Measurements from ENCODE around the gene LRP8.
"Not testable (repeated sequence)": the region's sequence is repeated elsewhere in the genome, so short reads cannot be mapped to it uniquely, and the experiment has no call there.

LRP8 gene

DNA sequence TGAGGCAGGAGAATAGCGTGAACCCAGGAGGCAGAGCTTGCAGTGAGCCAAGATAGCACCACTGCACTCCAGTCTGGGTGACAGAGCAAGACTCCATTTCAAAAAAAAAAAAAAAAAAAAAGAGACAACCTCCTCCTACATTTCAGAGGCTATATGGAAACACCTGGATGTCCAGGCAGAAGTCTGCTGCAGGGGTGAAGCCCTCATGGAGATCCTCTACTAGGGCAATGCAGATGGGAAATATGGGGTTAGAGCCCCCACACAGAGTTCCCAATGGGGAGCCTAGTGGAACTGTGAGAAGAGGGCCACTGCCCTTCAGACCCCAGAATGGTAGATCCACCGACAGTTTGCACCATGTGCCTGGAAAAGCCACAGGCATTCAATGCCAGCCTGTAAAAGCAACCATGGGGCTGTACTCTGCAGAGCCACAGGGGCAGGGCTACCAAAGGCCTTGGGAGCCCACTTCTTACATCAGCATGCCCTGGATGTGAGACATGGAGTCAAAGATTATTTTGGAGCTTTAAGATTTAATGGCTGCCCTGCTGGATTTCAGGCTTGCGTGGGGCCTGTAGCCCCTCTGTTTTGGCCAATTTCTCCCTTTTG, 121.7 kb downstream of the LRP8 start:
- not testable (repeated sequence) for DNase-seq

DNA sequence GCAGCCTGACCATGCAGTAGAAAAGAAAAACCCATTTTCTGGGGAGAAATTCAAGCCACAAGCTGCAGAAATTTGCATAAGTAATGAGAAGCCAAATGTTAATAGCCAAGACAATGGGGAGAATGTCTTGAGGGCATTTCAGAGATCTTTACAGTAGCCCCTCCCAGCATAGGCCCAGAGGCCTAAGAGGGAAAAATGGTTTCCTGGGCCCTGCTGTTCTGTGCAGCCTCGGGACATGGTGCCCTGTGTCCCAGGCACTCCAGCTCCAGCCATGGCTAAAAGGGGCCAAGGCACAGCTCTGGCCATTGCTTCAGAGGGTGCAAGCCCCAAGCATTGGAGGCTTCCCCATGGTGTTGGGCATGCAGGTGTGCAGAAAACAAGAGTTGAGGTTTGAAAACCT, 122.4 kb downstream of the LRP8 start:
- not testable (repeated sequence) for DNase-seq

DNA sequence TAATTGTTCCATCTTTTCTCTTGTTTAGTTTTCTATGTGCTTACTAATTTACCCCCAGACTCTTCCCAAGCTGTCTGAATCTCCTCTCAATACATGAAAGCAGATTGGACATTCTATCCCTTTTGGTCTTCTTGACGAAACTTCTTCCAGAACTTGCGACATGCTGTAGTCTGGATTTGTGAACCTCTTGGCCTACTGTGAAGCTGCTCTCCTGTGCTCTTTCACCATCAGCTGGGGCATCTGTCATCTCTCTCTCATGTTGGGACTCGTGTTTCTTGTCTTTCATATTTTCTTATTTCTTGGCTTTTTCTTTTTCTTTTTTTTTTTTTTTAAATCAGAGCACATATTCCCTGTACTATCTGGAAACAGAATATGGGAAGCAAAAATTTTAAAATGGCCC, 124.4 kb downstream of the LRP8 start:
- DNase-seq = no peak

DNA sequence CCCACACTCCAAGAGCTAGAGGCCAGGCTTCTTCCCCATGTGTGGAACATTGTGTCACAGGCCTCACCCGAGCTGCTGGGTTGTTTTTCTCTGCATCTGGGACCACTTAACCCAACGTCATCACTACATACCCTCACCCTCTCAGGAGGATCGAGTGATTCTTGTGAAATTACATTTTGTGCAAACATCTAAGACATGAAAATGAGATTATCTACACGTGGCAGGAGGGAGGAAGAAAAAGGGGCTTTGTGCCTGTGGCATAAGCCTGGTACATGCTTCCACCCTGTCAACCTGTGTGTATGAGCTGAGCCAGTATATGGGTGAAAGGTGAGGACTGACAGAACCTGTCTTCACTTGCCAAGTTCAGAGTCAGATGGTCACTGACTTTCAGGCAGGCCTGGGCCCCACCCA, 129.6 kb downstream of the LRP8 start:
- DNase-seq = no peak

DNA sequence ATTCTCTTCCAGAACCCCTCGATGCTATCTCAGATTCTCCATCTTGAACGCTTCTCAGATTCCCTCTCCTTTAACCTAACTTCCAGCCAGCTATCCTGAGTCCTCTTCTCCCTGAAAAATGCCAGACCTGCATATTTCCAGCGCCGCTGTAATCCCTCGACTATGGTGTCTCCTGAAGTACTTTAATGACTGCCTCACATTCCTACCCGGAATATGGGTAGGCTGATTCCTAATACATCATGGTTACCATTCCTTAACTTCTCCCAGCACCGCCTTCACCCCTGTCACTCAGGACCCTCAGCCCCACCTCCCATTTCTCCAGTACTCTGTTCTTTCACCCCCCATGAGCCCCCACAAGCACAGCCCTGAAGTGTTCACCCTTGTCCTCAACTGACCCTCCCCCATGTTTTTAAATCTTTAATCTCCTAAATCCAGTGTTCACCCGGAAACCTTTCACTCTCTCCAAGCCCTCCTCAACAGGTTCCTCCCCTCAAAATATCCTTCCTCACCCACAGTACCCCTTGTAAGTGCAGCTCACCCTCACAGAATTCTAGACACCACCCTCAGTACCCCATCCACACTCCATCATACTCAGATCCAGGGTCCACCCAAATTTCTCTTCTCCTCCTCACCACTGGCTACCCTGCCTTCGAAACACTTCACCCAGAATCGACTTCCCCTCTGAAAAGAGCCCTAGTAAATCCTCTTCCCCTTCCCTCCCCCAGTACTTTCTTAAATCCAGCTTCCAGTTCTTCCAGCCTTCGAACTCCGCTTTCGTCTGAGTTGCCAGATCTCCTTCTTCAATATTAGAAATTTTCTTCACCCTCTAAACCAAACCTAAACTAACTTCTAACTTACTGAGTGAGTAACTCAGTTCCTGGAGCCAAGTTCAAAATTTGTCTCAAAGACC, 130.3 kb downstream of the LRP8 start:
- DNase-seq = no peak

DNA sequence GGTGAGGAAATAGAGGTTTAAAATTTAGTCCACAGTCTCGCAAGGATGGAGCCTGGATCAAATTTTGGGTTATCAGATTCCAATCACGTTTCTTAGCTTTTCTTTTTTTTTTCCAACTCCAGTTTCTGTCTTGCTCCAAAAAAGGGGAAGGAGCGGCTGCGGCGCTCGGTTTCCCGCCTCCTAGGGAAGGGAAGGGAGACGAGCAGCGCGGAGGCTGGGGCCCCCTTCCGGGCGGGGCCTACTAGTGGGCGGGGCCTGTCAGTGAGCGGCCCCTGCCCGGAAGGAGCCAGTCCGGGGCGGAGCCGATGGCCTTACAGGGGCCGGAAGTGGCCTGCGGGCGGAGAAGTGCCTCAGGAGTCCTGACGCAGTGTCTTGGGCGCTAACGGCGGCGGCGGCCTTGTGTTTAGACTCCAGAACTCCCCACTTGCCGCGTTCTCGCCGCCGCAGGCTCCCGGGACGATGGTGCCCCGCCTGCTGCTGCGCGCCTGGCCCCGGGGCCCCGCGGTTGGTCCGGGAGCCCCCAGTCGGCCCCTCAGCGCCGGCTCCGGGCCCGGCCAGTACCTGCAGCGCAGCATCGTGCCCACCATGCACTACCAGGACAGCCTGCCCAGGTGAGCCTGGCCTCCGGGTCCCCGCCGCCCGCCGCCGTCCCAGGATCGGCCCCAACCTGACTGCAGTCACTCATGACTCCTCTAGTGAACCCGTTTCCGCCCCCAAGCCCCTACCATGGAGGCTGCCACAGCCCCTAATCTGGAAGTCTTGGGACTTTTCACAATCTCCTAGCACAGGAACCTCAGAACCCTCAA, 131.2 kb downstream of the LRP8 start, which contains the start of gene CPT2:
Gene CPT2 (plus strand): TSS at position 340 of the 806 bp plus-strand sequence. CDS start 120 bp downstream, at position 460.
- peak; percentile 91 for DNase-seq

DNA sequence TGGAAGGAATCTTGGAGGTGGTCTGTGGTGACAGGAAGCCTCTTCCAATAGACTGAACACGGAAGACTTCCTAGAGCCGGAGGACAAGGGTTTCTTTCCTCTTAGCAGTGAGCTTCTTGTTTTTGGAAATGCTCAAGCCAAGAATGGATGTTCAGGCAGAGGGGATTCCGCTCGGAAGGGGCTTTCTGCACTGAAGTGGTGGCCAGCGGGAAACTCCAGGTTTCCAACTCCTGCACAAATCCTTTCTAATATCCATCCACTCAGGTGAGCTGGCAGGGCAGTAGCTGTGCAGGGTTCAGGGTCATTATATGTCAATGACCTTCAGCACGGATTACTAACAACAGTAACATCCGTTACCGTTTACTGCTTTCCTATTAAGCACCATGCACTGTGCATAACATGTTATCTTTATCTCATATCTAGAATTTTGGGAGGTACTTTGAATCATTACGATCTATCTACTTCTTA, 131.8 kb downstream of the LRP8 start:
- no peak for DNase-seq

DNA sequence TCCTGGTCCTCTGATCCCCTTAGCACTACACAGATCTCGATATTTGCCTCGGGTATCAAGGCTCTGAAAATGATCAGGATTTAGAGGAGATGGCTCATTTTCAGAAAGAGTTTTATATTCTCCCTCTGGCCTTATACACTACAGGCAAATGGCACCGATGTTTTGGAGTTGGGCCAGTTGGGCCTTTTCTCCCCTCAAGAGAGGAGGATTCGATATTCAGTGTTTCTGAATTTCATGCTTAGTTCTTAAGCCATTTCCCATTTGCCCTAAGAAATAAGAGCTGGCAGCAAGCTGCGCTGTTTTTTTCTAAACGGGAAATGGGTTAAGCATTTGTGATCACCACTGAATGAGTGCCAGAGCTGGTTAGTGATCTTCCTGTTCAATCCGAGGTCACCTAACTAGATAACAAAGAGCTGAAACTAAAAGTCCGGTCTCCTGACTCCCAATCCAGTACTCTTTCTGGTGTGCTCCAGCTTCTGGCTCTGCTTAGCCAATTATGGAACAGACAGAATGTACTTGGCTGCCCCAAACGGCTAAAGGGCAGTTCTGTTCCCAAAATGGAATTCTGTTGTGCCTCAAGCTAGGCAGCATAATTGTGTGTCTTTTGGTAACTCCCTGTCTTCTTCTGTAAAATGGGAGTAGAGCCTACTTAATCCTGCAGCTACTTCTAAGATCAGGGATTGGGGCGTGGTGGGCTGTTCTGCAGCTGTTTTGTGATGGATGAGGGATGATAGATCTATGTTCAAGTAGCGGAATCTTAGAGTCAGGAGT, 132.4 kb downstream of the LRP8 start:
- DNase-seq = no peak
